GDM1 (cell line): ENCODE results near the gene LAMA3.

Source experiments
- DNase-seq: peaks from one replicate; lab custom pipeline; 2025; lab: John Stamatoyannopoulos, UW

The LAMA3 gene

GRCh38 chr18:23877371-23877770, 188.1 kb downstream of the LAMA3 start:
- DNase-seq: no peak

DNA sequence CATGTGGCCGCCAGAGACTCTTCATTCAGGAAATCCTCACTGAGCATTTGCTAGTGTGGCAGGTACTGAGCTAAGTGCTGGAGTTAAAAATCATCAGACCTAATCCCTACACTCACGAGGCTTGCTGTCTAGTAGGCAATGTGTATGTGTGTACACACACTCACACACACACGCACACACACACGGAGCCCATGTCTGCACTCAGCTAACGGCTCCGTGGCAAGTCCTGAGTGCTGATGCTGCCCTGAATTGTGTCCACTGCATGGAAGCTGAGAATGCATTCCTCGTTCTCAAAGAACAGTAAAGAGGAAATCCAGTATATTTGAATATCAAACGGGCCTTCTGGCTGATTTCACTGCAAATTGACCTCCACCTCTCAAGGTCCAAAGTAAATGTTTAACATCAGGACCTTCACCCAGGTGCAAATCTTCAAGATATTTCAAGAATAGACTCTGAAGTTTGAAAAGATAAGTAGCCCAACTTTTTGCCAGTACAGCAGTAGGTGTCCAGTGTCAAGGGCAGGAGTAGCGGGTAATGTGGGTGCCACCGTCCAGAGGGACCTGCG, 189.2 kb downstream of the LAMA3 start:
- no peak for DNase-seq

DNA sequence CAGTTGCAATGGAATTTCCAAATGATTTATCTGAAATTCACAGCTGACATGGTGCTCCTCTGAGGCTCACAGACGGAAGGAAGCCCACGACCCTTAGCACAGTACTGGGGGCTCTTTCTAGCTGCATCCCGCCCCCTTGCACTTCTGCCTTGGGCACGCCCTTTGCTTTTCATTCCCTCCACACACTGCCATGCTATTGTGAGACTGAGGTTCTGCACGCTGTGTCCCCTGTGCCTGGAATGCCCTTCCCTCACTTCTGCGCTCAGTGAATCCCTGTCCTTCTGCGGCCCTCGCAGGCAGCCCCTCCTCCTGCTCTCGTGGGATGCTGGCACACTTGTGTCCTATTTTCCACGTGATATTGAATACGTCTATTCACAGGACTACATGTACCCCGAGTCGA, 189.9 kb downstream of the LAMA3 start:
- DNase-seq: no peak

- DNase-seq: no peak
Measured at GRCh38 chr18:23879544-23879943, 190.3 kb downstream of the LAMA3 start.

DNA sequence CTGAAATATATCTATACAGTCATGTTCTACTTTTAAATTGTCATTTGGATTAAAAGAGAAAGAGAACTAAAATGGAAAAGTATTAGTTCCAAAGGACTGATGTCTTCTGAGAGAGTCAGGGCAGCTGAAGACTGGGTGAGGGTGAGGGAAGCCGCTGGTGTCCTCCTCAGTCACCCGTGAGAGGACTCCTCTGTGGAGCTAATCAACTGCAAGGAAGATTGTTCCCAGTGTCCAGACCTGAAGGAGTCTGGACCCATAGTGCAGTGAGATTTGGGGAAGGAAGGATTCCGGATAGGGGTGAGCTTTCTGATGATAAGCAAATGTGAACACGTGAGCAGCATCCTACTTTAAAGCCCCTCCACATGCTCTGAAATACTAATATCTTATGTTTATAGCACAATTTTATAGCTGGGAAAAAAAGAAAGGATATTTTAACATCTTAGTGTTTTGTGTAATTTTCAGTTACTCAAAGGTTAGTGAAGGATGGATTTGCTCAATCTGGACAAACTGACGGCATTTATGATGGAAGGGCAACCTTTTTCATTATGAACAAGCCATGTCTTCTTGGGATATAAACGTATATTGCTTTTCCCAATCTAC, 190.8 kb downstream of the LAMA3 start:
- DNase-seq: no peak

GRCh38 chr18:23880931-23881617, 191.8 kb downstream of the LAMA3 start:
- no peak for DNase-seq

DNA sequence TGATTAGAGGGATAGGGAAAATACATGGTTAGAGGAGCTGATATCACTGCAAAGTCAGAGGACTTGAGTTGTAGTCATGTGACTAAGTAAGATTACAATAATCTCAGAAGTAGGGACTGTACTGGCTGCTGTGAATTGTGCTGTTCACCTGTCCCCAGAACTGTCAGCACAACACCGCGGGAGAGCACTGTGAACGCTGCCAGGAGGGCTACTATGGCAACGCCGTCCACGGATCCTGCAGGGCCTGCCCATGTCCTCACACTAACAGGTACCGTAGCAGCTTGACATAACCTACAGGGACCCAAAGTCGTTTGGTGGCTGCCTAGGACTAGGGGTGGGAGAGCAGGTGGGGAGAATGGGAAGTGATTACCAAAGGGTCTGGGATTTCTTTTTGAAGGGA, 192.5 kb downstream of the LAMA3 start:
- no peak for DNase-seq

GRCh38 chr18:23882616-23883276, 193.5 kb downstream of the LAMA3 start:
- DNase-seq: no peak

GRCh38 chr18:23883277-23883790, 194.1 kb downstream of the LAMA3 start:
- DNase-seq: no peak

DNA sequence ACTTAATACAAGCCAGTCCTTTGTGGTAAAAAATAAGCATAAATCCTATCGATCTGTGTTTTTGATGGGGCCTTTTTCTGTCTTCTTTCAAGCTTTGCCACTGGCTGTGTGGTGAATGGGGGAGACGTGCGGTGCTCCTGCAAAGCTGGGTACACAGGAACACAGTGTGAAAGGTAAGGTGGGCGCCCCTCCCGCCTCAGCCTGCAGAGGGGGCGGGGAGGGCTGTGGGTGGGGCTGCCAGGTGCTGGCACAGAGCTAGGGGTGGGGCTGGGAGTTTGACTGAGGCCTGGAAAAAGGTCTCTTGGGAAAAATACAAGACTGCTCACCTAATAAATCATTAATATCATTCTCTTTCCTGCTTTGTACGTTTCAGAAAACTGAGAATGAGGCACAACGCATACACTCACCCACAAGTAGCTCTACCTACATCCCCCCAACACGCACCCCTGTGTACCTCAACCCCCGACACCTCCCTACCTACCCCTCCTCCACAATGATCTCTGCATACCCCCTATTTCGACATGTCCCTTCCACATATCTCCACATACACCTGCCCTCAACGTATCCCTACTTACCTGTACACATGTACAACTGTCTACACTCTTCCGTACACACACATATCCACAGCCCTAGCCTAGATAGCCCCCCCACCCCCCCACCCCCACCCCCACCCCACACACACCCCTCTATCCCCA, 195.6 kb downstream of the LAMA3 start:
- no peak for DNase-seq

DNA sequence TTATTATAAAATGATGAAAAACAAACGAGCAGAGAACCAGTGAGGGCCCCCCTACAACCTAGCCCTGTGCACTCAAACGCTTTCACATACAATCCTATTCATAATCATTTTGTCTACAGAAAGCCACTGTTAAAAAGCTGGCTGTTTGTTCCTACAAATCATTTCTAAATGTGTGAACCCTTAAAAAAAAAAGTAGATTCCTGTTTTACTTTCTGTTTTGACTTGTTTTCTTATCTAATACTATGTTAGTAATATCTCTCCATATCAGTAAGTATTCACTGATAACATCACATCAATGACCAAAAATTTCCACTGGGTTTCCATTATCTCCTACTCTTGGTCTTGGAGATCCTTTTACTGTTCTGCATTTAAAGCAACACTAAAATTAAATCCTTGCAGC, 196.5 kb downstream of the LAMA3 start:
- DNase-seq: no peak

DNA sequence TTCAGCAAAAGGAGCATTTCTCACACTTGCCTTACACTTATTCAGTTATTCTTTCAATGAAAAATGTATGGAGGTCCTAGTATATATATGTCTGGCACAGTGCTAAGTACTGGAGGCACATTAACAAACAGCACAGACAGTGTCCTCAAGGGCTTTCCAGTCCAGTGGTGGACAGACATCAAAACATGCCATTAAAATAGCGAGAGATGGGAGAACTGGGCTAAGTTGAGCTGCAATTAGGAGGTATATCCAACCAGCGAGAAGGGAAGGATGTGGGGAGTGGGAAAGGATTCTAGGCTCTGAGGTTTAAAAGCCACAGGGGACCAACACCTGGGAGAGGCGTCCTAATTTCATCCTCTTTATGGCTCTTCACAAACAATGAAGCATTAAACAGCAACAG, 197.8 kb downstream of the LAMA3 start:
- no peak for DNase-seq

- no peak for DNase-seq
Measured at GRCh38 chr18:23887493-23887892, 198.2 kb downstream of the LAMA3 start.

GRCh38 chr18:23888881-23889280, 199.6 kb downstream of the LAMA3 start:
- DNase-seq: no peak

DNA sequence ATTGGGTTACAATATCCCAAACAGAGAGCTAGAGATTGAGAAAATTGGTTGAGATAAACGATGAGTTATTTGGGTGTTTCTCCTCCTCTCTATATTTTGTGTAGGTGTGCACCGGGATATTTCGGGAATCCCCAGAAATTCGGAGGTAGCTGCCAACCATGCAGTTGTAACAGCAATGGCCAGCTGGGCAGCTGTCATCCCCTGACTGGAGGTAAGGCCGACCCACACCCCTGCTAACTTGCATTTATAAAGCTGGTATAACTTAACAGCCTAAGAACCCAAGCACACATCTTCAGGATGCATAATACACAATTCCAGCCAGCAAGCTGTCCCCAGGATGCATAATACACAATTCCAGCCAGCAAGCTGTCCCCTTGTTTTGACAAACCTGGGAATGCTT, 200.7 kb downstream of the LAMA3 start:
- DNase-seq: no peak

GRCh38 chr18:23890589-23890988, 201.3 kb downstream of the LAMA3 start:
- no peak for DNase-seq

DNA sequence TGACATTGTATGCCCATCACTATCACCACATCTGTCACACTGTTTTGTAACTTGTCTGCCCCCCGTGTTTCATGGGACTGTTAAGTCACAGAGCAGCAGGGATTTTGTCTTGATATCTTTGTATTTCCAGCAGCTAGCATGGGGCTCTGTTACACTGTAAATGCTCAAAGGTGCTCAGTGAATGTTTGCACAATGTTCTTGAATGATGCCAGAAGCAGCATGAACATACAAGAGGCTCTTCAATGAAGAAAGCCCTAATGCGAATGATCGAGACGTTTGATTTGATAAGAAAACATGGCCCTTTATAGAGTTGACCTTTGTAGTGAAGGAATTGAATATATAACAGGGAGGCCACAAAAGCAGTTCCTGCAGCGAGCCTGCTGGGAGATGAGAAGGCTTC, 204.4 kb downstream of the LAMA3 start:
- no peak for DNase-seq

DNA sequence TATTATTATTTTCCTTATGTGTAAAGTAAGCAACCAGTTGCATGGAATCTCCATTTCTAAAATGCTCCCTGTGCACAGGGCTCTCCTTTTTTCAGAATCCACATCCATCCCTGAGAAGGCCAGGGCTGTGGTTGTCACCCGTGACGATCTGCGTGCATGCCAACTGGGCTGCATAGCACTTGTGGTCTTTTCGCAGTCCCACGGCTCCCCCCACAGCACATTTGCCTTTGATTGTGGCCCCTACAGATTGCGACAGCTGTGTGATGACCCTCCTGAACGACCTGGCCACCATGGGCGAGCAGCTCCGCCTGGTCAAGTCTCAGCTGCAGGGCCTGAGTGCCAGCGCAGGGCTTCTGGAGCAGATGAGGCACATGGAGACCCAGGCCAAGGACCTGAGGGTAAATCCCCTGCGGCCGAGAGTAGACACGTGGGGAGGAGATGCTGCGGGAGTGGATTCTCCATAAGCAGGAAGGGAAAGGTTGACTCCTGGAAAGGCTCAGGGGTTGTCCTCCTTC, 205.5 kb downstream of the LAMA3 start:
- no peak for DNase-seq

DNA sequence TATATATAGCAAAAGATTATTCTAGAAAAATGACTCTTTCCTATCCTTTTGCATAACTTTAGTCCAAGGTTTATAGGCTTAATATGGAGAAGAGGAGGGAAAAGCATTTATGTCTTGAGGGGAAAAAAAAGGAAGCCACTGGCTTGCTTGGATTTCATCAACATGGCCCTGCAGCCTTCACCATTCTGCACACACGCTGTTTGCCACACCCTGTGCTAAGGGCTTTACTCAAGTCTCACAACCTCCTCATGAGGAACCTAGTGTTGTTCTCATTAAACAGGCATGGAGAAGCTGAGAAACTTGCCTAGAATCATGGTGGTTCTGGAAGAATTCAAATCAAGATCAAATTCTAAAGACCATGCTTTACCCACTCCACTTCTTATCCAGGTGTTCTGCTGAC, 208.0 kb downstream of the LAMA3 start:
- DNase-seq: no peak

DNA sequence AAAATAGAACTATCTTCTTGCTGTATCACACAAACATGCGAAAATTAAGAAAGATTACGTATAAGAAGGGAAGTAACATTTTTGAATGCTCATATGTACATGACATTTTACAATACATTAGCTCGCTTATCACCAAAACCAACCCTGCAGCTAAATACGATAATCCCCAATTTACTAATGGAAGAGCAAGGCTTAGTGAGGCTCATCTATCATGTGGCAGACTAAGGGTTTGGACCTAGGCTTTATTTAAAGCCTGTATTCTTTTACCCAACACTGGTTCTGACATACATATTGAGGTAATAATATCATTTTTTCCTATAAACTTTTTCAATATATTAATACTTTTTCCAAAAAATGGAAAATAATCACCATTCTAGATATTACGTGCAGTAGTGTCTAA, 208.5 kb downstream of the LAMA3 start:
- DNase-seq: no peak

- DNase-seq: no peak
Measured at GRCh38 chr18:23900994-23901393, 211.7 kb downstream of the LAMA3 start.

DNA sequence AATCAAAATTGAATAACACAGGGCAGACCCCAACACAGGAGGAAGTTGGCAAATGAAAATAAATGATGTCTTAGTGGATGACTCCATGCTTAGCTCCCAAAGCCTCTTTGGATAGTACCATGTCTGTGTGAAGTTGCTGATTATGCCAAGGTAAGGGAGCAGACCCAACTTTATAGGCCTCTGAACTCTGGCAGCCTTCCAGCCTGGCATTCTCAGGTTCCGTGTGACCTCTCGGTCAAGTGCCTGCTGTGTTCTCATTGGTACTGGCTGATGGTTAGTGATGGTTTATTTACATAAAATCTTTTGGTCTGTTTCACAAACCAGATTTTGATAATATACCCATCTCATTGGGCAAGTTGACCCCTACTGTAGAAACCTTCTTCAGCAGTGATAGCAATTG, 213.1 kb downstream of the LAMA3 start:
- no peak for DNase-seq
